GM15510 (cell line): Measurements from ENCODE around the gene FASTK.

Experiments used
- POLR2A ChIP-seq: IDR thresholded peaks from 3 replicates; pipeline ENCODE4 v1.6.1; 2011; ENCODE audit warnings: borderline replicate concordance; ENCODE audit not compliant: insufficient read length; ENCODE audit errors: extremely low read depth

The FASTK gene

GRCh38 chr7:151046603-151047573, 33.7 kb downstream of the FASTK start:
- TF ChIP-seq POLR2A: no peak

- TF ChIP-seq POLR2A: no peak
Measured at GRCh38 chr7:151045967-151046366, 34.6 kb downstream of the FASTK start.

GRCh38 chr7:151045262-151045661, 35.3 kb downstream of the FASTK start:
- no peak for TF ChIP-seq POLR2A

- no peak for TF ChIP-seq POLR2A
Measured at GRCh38 chr7:151043959-151044358, 36.6 kb downstream of the FASTK start.

- TF ChIP-seq POLR2A: no peak
Measured at GRCh38 chr7:151040616-151041375, 39.8 kb downstream of the FASTK start.

- no peak for TF ChIP-seq POLR2A
Measured at GRCh38 chr7:151039850-151040548, 40.6 kb downstream of the FASTK start.

GRCh38 chr7:151038951-151039849, 41.4 kb downstream of the FASTK start:
- no peak for TF ChIP-seq POLR2A

GRCh38 chr7:151035902-151036301, 44.7 kb downstream of the FASTK start:
- no peak for TF ChIP-seq POLR2A

- no peak for TF ChIP-seq POLR2A
Measured at GRCh38 chr7:151035026-151035717, 45.4 kb downstream of the FASTK start.

GRCh38 chr7:151034312-151035025, 46.1 kb downstream of the FASTK start:
- no peak for TF ChIP-seq POLR2A

GRCh38 chr7:151033864-151034249, 46.8 kb downstream of the FASTK start:
- TF ChIP-seq POLR2A: no peak

GRCh38 chr7:151032936-151033863, 47.4 kb downstream of the FASTK start:
- no peak for TF ChIP-seq POLR2A
